HG03196 (cell line): ENCODE results near the gene POMT2.

Source experiments
- ATAC-seq: cut with Tn5 transposase; IDR thresholded peaks from one replicate; pipeline ENCODE4 v1.9.1; 2021; ENCODE audit not compliant: unreplicated experiment

POMT2 gene

DNA sequence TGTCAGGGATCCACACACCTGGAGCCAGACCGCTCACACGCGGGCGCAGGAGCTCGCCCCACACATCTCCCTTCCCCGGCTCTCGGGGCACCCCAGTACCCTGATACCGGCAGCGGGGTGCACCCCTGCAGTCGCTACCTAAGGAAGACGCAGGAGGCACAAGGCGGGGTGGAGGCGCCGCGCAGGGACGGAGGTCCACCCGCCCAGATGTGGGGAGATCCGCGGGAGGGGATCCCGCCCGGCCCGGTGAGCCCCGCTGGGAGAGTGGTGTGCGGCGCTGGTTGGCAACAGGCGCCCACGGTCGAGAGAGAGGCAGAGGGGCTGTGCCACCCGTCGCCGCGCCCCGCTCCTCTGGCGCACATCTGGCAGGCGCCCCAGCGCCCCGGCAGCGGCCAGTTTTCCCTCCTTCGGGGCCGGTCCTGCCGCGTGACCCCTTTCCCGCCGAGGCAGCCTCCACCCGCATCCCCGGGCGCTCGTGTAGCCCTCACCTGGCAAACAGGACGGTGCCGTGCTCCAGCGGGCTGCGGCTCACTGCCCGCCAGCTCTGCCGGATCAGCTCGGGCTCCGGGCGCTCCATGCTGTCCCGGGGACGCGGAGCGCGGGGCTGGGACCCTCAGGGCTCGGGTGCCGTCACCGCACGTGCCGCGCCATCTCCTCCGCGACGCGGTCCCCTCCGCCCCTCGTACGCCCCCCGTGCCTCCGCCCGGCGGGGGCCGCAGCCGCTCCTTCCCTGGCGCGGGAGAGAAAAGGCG, 50.1 kb downstream of the POMT2 start:
- no peak for ATAC-seq

DNA sequence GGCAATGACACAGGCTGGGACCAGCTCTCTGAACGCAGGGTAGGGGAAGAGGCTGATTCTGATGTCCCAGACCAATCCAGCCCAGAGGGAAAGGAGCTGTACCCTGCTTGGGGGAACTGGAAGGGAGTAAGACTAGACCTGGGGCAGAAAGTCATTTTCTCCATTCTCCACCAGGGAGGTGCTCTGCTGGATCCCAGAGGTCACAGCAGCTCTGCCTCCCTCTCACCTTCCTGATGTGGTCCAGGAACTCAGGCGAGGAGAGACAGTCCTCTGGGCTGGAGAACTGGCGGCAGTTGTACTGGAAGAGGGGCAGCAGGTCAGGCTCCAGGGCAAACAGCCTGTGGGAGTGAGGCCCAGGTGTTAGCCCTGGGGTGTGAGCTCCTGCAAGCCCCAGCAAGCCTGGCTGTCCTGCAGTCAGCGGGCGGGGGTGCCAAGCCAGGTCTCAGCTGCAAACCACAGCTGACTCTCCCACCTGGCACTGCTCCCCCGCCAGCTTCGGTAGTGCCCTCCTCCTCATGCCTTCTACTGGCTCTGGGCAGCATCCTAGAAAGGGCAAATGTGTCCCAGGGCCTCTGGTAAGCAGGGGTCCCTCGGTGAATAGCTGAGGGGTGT, 51.6 kb downstream of the POMT2 start:
- ATAC-seq, result no peak

DNA sequence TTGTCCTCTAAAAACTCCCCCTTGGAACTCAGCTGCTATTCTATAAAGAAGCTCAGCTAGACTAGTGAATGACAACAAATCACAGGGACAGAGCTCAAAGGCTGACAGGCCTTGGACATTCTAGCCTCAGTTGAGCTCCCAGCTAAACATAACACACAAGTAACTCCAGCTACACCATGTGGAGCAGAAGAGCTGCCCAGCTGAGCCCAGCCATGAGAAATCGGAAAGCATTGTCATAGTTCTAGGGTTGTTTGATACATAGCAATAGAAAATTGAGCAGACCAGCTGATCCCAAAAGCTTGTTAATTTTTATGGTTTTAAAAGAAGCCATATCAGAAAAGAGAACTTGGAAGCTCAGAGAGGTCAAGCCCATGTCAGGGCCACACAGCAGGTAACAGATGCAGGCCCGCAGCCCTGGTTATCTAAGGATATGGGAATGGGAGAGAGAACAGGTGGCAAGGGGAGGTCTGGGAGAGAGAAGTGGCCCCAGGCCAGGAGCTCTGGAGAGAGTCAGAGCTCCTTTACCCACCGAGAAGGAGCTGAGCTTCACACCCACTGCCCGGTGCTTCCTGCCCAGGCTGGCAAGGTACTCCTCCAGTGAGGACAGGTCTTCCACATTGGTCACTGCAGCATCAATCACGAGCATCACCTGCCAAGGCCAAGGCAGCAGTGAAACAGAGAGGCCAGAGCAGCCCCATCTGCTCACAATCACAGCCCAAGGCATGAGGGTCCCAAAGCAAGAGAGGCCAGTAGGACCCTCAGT, 52.6 kb downstream of the POMT2 start:
- ATAC-seq, result no peak

DNA sequence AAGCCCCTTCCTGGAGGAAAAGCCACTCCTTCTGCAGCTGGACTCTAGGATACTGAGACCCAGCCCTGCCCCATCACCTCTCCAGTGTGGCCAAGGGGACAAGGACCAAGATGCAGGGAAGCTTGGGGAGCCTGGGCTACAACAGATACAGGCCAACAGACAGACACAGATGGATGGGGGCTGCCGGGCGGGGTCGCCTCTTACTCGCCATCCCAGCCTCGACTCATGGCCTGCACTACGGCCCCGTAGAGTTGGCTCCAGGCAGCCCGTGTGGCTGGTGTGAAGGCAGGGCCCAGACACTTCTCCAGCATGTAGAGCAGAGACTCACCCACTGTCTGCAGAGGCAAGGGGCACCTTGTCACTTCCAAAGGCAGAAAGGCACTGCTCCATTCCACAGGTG, 54.3 kb downstream of the POMT2 start:
- no peak for ATAC-seq

DNA sequence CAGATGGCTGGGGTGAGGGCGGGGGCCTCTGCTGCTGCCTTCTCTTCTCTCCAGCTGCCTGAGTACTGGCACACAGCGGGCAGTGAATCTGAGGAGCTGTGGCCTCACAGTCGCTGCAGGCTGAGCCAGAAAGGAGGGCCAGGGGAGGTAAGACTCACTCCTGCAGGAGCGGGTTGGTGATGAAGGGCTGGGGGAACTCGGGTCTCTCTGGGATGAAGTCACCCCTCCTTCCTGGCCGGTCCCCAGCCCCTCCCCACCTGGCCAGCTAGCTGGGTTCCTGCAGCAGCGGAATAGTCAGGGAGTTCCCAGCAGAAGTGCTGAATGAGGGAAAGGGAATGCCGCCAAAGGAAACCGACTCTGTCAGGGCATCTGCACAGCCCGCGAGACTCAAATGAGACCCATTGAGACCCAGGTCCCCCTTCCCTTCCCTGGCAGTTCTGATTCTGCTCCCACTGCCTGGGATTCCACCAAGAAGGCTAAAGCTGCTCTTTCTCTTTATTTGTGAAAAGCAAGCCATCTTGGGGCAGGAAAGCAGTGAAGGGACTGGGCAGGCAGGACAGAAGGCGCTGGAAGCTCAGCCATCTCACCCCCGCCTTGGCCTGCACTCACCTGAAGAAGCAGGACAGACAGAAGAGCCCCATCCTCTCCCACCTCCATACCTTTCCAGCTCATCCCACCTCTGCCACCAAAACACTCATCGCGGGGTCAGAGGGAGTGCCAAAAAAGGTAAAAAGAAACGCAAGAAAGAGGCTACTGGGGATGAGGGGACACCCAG, 54.9 kb downstream of the POMT2 start:
- ATAC-seq, result no peak

DNA sequence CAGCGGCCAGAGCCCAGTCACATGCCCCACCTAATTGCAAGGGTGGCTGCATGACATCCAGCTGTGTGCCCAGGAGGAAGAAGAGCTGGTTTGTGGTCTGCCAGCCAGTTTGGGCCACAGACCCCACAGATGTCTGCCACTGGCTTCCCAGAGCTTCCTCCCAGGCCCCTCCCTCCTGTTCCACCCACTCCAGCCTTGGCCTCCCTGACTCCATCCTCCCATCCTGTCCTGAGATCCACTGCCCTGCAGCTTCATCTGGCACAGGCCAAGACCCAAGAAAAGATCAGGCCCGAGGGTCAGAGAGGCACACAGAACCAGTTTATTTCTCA, 55.5 kb downstream of the POMT2 start:
- ATAC-seq, result no peak

DNA sequence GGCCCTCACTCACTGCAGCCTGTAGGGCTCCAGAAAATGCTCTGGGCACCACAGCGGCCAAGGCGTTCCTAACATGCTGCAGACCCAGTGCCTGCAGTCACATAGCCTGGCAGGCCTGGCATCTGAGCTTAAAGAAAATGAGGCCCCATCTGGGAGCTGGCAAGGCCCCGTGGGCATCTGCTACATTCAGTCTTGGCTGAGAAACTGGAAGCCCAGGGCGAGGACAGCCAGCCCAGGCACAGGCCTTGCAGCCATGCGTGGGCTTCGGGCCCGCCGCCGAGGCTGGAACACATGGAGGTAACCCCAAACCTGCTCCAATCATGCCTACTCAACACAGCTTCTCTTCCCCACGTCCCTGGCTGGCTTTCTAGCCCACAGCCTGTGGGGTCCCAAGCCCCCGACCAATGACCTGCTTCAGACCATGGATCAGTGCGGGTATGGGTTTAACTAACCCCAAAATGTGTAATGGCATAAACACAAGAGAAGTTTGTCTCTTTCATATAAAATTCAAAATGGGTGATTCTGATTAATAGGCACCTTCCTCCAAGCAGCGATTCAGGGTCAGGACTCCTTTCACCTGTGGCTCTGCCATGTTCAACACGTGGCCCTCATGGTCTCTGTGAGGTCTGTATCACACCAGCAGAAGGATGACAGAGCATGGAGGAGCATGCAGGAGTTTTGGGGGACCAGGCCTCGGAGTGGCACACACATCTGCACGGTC, 56.1 kb downstream of the POMT2 start:
- ATAC-seq, result no peak

DNA sequence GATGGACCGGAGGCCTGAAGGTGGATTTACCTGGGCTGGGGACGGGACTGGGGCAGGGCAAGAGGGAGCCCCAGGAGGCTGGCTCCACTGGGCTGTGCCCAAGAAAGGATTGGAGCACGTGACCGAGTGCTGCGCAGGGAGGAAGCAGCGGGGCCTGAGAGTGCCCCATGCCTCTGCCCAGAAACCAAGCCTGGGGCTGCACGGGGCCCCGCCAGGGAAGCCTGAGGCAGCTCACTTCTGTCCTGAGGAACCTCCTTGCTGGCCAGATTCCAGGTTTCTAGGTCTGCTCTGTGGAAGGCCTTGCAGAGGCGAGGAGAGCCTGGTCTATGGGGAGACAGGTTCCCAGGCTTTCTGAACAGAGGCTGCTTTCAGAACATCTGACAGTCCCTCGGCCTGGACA, 60.1 kb downstream of the POMT2 start:
- no peak for ATAC-seq

DNA sequence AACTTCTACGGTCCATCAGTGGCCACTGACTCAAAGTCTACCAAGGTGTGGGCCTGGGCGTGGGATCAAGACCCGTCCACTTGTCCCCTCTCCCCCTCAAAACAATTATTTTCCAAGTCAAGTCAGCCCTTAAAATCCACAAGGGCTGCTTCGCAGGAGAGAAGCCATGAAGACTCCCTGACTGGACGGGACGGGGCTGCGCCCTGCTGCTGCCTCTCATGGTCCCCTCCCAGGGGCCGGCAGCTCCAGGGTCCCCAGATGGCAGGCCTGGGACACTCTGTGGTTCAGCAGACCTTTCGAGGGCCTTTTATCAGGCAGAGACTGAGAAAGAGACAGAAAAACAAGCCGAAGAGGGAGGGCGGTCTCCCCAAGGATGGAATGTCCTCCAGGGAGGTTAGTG, 60.5 kb downstream of the POMT2 start:
- ATAC-seq, result no peak

DNA sequence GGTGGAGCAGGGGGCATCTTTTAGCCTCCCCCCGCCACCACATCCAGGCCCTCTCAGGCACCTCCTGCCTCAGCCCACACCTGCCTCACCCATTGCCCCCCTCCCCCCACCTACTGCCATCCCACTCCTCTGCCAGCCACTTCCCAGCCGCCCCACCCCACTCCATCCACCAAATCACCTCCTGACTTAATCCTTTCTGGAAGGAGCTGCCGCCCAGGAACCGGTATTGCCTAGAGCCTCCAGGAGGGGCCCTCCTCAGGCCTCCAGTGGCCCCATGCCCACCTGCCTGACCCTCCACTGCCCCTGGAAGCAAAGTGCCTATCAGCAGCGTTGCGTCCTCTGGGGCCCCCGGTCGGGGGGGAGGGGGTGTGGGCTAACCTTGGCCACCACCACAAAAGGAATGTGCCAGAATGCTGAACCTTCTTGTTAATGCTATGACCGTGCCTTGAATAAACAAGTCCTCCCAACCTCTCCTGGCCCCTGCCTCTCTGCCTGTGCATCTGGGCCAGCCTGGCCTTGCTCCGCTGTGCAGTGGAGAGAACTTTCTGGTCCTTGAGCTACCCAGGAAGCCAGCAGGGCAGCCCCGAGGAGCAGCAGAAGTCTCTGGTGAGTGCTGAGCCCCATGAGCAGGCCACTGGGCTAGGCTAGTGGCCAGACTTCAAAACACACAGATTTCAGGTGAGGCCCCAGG, 61.5 kb downstream of the POMT2 start:
- no peak for ATAC-seq

DNA sequence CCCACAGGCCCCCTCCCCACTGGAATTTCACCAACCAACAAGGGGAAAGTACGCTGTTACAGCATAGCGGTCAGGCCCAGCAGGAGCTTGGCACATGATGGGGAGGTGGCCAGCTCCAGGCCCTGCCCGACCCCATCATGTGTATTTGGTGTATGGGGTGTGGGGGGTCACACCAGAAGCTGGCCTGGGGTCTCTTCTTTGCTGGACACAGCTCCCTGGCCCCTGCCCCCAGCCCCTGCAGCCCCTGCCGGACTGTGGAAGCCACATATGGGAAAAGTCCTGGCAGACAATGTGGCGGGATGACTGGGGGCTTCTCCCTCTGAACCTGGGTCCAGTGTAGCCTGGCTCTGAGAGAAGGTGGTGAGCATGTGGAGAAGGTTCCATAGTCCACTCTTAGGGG, 62.1 kb downstream of the POMT2 start:
- ATAC-seq, result no peak

DNA sequence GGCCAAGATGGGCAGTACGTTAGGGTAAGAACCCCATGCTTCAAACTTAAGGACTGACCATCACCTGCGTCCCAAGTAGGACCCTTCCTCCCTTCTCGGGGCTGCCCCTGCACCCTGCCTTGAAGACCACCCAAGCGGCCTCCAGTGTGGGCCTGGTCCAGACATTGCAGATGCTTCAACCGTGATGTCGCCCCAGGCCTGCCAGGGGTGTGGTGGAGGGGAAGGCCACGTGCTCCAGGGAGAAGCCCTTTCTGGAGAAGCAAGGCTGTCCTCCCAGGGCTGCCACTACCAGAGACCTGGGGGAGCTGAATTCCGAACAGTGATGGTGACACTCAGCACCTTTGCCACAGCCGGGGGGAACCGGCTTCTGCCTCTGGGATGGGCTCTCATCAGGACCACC, 63.0 kb downstream of the POMT2 start:
- ATAC-seq, result no peak

DNA sequence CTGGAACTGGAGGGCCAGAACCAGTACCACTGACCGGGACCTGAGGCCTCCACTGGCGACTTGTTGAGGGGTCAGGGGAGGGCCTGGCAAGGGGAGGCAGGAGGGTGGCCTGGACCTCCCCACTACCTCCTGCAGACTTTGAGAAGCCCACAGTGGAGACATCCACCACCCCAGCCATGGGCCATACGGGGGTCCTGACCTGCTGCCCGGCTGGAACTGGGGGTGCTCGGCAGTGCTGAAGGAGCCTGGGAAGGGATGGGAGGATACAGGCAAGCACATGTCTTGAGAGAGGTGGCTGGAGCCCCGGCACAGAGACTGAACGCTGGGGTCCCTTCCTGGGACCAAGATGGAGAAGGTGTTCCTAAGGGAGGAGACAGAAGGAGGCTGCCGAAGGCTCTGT, 64.0 kb downstream of the POMT2 start:
- ATAC-seq, result no peak

DNA sequence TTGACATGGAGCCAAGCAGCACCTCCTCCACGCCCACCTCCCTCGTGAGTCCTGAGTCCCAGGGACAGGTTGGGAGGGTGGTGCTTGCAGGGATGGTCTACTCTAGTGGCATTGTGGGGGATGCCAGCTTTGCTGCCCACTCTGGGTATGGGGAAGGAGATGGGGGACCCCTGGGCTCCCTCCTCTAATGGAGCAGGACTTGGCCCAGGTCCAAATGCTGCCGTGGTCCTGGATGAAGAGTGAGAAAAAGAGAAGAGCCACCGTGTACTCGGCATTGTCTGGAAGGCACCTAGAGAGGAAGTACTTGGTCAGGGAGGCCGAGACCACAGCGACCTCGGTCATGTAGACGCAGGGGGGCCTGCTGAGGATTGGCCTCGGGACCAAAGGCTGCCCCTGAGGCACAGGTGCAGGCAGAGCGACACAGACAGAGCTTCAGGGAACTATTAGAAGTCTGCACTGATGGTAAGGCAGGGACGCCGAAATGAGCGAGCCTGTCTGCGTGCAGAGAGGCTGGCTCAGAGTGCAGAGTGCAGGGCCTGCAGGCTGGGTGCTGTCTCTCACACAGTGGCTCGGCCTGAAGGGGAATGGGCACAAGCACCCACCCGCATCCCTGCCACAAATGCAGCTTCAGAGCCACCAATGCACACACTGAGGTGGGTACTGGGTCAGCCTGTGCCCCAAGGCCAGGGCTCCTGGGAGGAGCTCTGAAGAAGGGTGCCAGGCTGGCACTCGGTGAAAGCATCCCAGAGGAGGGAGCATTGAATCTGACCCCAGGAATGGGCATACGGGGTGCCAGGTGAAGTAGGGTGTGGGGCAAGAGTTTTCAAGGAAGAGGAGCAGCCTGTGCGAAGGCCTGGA, 67.1 kb downstream of the POMT2 start:
- ATAC-seq, result no peak

DNA sequence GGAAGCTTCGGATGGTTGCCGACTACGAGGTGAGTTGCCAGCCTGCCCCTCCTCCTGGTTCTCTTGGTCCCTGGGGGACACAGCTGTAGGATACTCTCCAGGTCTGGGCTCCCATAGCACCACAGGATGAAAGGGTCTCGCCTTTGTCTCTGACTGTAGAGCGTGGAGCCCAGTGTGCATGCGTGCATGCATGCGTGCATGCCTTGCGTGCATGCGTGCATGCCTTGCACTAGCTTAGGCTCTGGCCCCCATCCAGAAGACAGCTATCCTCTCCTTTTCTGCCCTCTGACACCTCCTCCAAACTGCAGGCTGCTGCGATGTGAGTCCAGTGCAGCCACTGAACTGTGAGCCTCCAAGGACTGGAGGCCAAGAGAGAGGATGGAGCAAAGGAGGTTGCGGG, 68.8 kb downstream of the POMT2 start:
- no peak for ATAC-seq

DNA sequence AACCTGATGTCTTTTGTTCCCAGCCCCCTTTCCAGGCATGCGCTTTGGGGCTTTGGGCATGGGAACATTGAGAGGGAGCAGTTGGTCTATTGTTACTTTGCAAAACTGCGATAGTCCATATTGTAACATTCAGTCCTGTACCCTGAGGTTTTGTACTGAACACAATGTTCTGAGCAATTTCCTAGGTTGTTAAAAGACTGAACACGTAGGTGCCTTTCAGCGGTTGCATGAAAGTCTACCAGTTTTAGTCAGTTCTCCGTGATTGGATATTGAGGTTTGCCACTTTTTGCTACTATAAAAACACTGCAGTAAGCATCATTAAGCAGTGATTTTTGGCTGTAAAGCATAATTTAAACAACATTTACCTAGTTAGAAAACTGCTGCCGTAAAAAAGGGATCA, 69.8 kb downstream of the POMT2 start:
- no peak for ATAC-seq

DNA sequence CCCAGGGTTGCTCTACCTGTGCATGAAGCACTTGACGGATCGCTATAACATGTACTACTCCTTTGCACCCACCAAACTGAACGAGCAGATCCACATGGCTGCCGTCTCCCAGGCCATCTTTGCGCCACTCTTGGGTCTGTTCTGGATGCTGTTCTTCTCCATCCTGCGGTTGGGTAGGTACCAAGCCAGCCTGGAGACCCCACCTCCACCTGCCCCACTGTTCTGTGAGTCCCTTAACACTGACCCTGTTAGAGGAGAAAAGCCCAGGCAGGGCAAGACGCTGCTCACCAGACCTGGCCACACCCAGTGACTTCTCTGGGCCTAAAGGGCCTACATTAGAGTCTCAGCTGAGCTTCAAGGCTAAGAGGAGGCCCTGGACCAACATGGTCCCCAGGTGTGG, 71.4 kb downstream of the POMT2 start:
- no peak for ATAC-seq

DNA sequence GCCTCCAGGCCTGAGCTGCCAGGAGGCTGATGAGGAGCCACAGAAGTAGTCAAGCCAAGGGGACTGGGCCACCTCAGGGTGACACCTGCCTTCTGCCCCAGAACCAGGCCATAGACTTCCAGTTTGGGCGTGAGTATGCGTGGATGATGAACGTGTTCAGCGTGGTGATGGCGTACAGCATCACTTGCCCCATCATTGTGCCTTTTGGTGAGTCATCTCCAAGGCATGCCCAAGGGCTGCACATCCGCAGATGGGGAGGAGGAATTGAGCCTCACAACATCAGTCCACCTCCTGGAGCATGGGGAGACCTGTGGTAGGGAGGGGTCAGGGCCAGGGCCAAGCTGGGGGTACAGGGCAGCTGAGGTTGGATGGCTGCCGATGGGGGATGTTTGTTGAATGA, 72.0 kb downstream of the POMT2 start:
- no peak for ATAC-seq

DNA sequence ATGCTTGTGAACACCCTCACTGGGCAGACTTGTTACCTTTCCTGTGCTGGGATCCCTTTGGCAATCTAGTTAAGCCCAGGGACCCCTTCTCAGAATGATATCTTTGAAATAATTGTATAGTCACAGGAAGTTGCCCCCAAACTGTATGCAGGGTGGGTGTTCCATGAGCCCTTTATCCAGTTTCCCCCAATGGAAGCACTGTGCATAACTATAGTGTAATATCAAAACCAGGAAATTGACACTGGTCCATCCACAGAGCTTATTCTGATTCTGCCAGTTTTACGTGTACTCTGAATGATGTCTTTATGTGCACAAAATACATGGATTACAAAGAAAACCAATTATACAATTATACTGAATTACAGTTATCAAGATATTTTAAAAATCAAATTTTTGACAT, 73.9 kb downstream of the POMT2 start:
- no peak for ATAC-seq

DNA sequence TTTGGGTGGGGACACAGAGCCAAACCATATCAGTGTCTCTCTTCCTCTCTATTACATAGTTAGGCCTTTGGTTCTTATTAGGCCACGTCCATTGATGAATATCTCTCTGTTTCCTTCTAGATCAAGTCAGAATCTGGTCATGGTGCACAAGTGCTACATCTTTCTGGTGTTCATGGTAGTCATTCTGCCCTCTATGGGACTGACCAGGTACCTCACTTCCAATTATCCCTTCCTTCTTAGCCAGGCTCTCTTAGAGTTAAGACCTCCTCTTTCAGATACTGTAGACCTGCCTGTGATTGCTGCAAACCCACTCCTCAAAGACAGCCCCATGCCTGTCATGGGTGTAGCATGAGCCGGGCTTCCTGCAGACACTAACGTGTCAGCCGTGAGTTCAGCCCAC, 74.9 kb downstream of the POMT2 start:
- no peak for ATAC-seq
